H9 (cell line): ENCODE data around the gene CPO. TPM values are rescaled to one million over a fixed set of nuclear protein-coding genes. Genes with fewer than 3 reads are reported as not detected.

Source experiments
- DNase-seq: peaks from one replicate; pipeline ENCODE4 v3.0.0-alpha.2; 2017
- H2AFZ ChIP-seq: one replicate; pipeline ENCODE4 v1.6.1; 2013; ENCODE audit warnings: mild to moderate bottlenecking, low read length, control low read depth, moderate library complexity
- H2AK5ac ChIP-seq: 2 replicates; pipeline ENCODE4 v1.6.1; 2013; ENCODE audit warnings: low read length, control low read depth, mixed read lengths; ENCODE audit not compliant: insufficient read length
- H2BK120ac ChIP-seq: one replicate; pipeline ENCODE4 v1.6.1; 2013; ENCODE audit warnings: low read depth, mild to moderate bottlenecking, low read length, control low read depth, inconsistent platforms; ENCODE audit not compliant: poor library complexity, severe bottlenecking
- H2BK12ac ChIP-seq: 2 replicates; pipeline ENCODE4 v1.6.1; 2013; ENCODE audit warnings: low read length, control low read depth, mixed read lengths, low read depth; ENCODE audit not compliant: insufficient read length
- H2BK15ac ChIP-seq: 2 replicates; pipeline ENCODE4 v1.6.1; 2013; ENCODE audit warnings: low read depth, low read length, control low read depth
- H2BK20ac ChIP-seq: one replicate; pipeline ENCODE4 v1.6.1; 2013; ENCODE audit warnings: low read depth, mild to moderate bottlenecking, low read length, control low read depth, inconsistent platforms; ENCODE audit not compliant: poor library complexity, severe bottlenecking
- H2BK5ac ChIP-seq: 2 replicates; pipeline ENCODE4 v1.6.1; 2013; ENCODE audit warnings: low read length, control low read depth, mixed read lengths; ENCODE audit not compliant: insufficient read length
- H3K14ac ChIP-seq: 2 replicates; pipeline ENCODE4 v1.6.1; 2013; ENCODE audit warnings: low read length, control low read depth; ENCODE audit not compliant: insufficient read depth
- H3K18ac ChIP-seq: 2 replicates; pipeline ENCODE4 v1.6.1; 2013; ENCODE audit warnings: low read depth, mild to moderate bottlenecking, mixed read lengths, low read length, control low read depth; ENCODE audit not compliant: insufficient read length
- H3K23ac ChIP-seq: 2 replicates; pipeline ENCODE4 v1.6.1; 2013; ENCODE audit warnings: low read length, control low read depth, mixed read lengths, low read depth; ENCODE audit not compliant: insufficient read length
- H3K23me2 ChIP-seq: 2 replicates; pipeline ENCODE4 v1.6.1; 2013; ENCODE audit warnings: low read depth, mild to moderate bottlenecking, mixed read lengths, low read length, control low read depth; ENCODE audit not compliant: insufficient read length, poor library complexity, severe bottlenecking
- H3K27ac ChIP-seq: 2 replicates; pipeline ENCODE4 v1.5.1; 2013; ENCODE audit warnings: low read length, control low read depth, mixed read lengths, low read depth; ENCODE audit not compliant: insufficient read length
- H3K27me3 ChIP-seq: 2 replicates; pipeline ENCODE4 v1.6.1; 2013; ENCODE audit warnings: low read length, control low read depth, inconsistent platforms; ENCODE audit not compliant: insufficient read depth
- H3K4ac ChIP-seq: 2 replicates; pipeline ENCODE4 v1.6.1; 2013; ENCODE audit warnings: low read depth, mild to moderate bottlenecking, control low read depth, inconsistent platforms, low read length, moderate library complexity
- H3K4me1 ChIP-seq: 2 replicates; pipeline ENCODE4 v1.6.1; 2013; ENCODE audit warnings: low read length, control low read depth, inconsistent platforms; ENCODE audit not compliant: insufficient read depth
- H3K4me2 ChIP-seq: 2 replicates; pipeline ENCODE4 v1.6.1; 2013; ENCODE audit warnings: low read length, control low read depth, mixed read lengths; ENCODE audit not compliant: insufficient read length, insufficient read depth
- H3K56ac ChIP-seq: 2 replicates; pipeline ENCODE4 v1.6.1; 2013; ENCODE audit warnings: low read depth, mild to moderate bottlenecking, mixed read lengths, low read length, control low read depth; ENCODE audit not compliant: insufficient read length
- H3K79me1 ChIP-seq: 2 replicates; pipeline ENCODE4 v1.6.1; 2013; ENCODE audit warnings: low read depth, mild to moderate bottlenecking, moderate library complexity, low read length, control low read depth, inconsistent platforms; ENCODE audit not compliant: insufficient read depth, poor library complexity, severe bottlenecking
- H3K79me2 ChIP-seq: 2 replicates; pipeline ENCODE4 v1.6.1; 2013; ENCODE audit warnings: low read length, control low read depth, inconsistent platforms; ENCODE audit not compliant: insufficient read depth
- H3K9ac ChIP-seq: 2 replicates; pipeline ENCODE4 v1.6.1; 2013; ENCODE audit warnings: low read length, control low read depth, mixed read lengths; ENCODE audit not compliant: insufficient read length; ENCODE audit errors: extremely low read depth
- H3K9me3 ChIP-seq: one replicate; pipeline ENCODE4 v1.6.1; 2013; ENCODE audit warnings: low read depth, low read length, inconsistent platforms; ENCODE audit not compliant: control insufficient read depth
- H3T11ph ChIP-seq: one replicate; pipeline ENCODE4 v1.6.1; 2013; ENCODE audit warnings: mild to moderate bottlenecking, low read length, control low read depth, inconsistent platforms
- H4K20me1 ChIP-seq: one replicate; pipeline ENCODE4 v1.6.1; 2013; ENCODE audit not compliant: control insufficient read depth, insufficient read length, insufficient read depth
- H4K5ac ChIP-seq: 2 replicates; pipeline ENCODE4 v1.6.1; 2013; ENCODE audit warnings: low read depth, mild to moderate bottlenecking, mixed read lengths, low read length, control low read depth; ENCODE audit not compliant: insufficient read length
- H4K8ac ChIP-seq: replicated peaks from 2 replicates; pipeline ENCODE4 v1.6.1; 2013; ENCODE audit warnings: low read length, control low read depth, mixed read lengths, low read depth; ENCODE audit not compliant: insufficient read length
- H4K91ac ChIP-seq: 2 replicates; pipeline ENCODE4 v1.6.1; 2013; ENCODE audit warnings: low read depth, mild to moderate bottlenecking, moderate library complexity, mixed read lengths, low read length, control low read depth; ENCODE audit not compliant: insufficient read length
- H3K27ac Mint-ChIP-seq, 3 experiments: 2 replicates in 2 of 3; 3 replicates in 1 of 3; pipeline ENCODE4 v1.8.0; 2020 to 2021; ENCODE audit warnings: mixed read lengths in 3 of 3, mild to moderate bottlenecking in 1 of 3, moderate library complexity in 1 of 3
- H3K27me3 Mint-ChIP-seq: 2 replicates; pipeline ENCODE4 v1.8.0; 2021; ENCODE audit warnings: low read depth, mild to moderate bottlenecking, moderate library complexity, mixed read lengths
- H3K36me3 Mint-ChIP-seq, 3 experiments: 2 replicates in 2 of 3; 3 replicates in 1 of 3; pipeline ENCODE4 v1.8.0; 2020 to 2021; ENCODE audit warnings: low read depth in 3 of 3, mixed read lengths in 3 of 3; ENCODE audit not compliant: insufficient read depth in 1 of 3
- H3K4me1 Mint-ChIP-seq, 2 experiments: 2 replicates each; pipeline ENCODE4 v1.8.0; 2020; ENCODE audit warnings: mixed read lengths in 2 of 2
- H3K4me3 Mint-ChIP-seq, 2 experiments: 2 replicates in 1 of 2; 3 replicates in 1 of 2; pipeline ENCODE4 v1.8.0; 2020 to 2021; ENCODE audit warnings: mild to moderate bottlenecking in 2 of 2, mixed read lengths in 2 of 2, moderate library complexity in 1 of 2
- H3K9me3 Mint-ChIP-seq, 2 experiments: 2 replicates in 1 of 2; 3 replicates in 1 of 2; pipeline ENCODE4 v1.8.0; 2020; ENCODE audit warnings: mild to moderate bottlenecking in 2 of 2, mixed read lengths in 2 of 2, moderate library complexity in 1 of 2
- CTCF ChIP-seq: fragments of 200-600 bp; sonication (generic); conservative IDR thresholded peaks from 3 replicates; pipeline ENCODE4 v1.8.0; 2021; ENCODE audit warnings: antibody characterized with exemption, mild to moderate bottlenecking
- WGBS: extraction: QIAGEN DNeasy Blood & Tissue Kit; methylation state at CpG from one replicate; pipeline ENCODE4 v1.1.7; 2013; ENCODE audit warnings: missing lambda C conversion rate, low lambda C conversion rate, mixed read lengths; ENCODE audit not compliant: insufficient read length; ENCODE audit errors: extremely low coverage; 5-methylcytosine and 5-hydroxymethylcytosine counted together
- total RNA-seq: library from RNA; stranded (reverse); gene quantifications from 2 replicates; pipeline ENCODE4 v1.2.1, GENCODE V29; 2021

The CPO gene
- total RNA-seq, 1 experiment from 2014 or later, result 0.68 TPM

GRCh38 chr2:206937555-206937954 lies 1.8 kb upstream of the CPO start:
- Histone ChIP-seq H4K20me1 (no peaks in the 10 kb centered on the region), H2BK15ac (no peak overlapping the region), H3T11ph (no peak overlapping the region), H2AFZ (no peak overlapping the region), H3K9ac (no peak overlapping the region), H3K4me1 (no peaks in the 10 kb centered on the region; the same call in 1 of the 2 replicates), H3K79me2 (no peaks in the 10 kb centered on the region), H2AK5ac (no peak overlapping the region), H2BK20ac (no peak overlapping the region), H3K9me3 (no peaks in the 10 kb centered on the region), H3K4ac (no peak overlapping the region), H3K23me2 (no peaks in the 10 kb centered on the region), H3K14ac (no peak overlapping the region), H3K4me2 (no peak overlapping the region), H3K27me3 (no peaks in the 10 kb centered on the region), H2BK12ac (no peak overlapping the region), H4K8ac (no peak overlapping the region), H2BK120ac (no peak overlapping the region), H3K79me1 (no peaks in the 10 kb centered on the region), H3K27ac (no peak overlapping the region), H4K5ac (no peak overlapping the region), H3K23ac (no peak overlapping the region), H4K91ac (no peak overlapping the region), H3K56ac (no peak overlapping the region), H3K18ac (no peak overlapping the region), H2BK5ac (no peak overlapping the region)
- Mint-ChIP-seq H3K4me3 (no peak overlapping the region), H3K9me3 (no peaks in the 10 kb centered on the region), H3K27ac (no peak overlapping the region), H3K4me1 (peaks cover 2 to 3% of the 10 kb centered on the region in 2 experiments; a peak in 2 of 4 replicates), H3K36me3 (no peaks in the 10 kb centered on the region), H3K27me3 (no peaks in the 10 kb centered on the region)
- WGBS, result no CpG with 5 or more reads among the region's 6 CpGs
- TF ChIP-seq CTCF, result no peak
- DNase-seq, result no peak
